ENCODE measurements around the gene WNT2B.

DNA sequence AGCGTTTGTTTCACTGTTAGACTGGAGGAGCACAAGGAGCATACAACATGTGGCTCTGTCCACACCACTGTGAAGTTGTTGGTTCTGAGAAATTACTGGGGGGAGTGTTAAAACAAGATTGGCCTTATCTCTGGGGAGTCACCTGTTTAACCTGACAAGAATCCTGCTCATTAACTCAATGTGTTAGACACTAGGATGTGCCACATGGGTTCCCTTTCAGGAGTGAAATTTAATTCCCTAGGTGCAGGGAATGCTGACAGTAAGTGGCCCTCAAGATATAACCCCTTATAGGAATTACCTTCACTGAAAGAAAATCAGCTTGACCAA, 45.8 kb upstream of the WNT2B start:
- TF ChIP-seq YY1 (tag by site-specific recombination; IDR thresholded peaks at IDR 0.05) (no peak), ZNF785 (tag by site-specific recombination; IDR thresholded peaks at IDR 0.05) (no peak), ZBTB10 (tag by site-specific recombination; IDR thresholded peaks at IDR 0.05) (no peak), PATZ1 (tag by site-specific recombination; IDR thresholded peaks at IDR 0.05) (no peak), CTCF (tag by site-specific recombination; IDR thresholded peaks at IDR 0.05) (no peak), ZNF707 (tag by site-specific recombination; IDR thresholded peaks at IDR 0.05) (no peak), ZNF133 (tag by site-specific recombination; IDR thresholded peaks at IDR 0.05) (no peak), ZNF747 (tag by site-specific recombination; IDR thresholded peaks at IDR 0.05) (no peak), ZBTB11 (tag by site-specific recombination; conservative IDR thresholded peaks at IDR 0.05; ENCODE audit: low read depth) (no peak), ZSCAN18 (tag by site-specific recombination; IDR thresholded peaks at IDR 0.05) (no peak), REPIN1 (tag by site-specific recombination; IDR thresholded peaks at IDR 0.05; ENCODE audit: low read depth) (no peak), ZNF610 (tag by site-specific recombination; IDR thresholded peaks at IDR 0.05; ENCODE audit: borderline replicate concordance) (no peak)
- TF ChIP-seq, protein P1, sequence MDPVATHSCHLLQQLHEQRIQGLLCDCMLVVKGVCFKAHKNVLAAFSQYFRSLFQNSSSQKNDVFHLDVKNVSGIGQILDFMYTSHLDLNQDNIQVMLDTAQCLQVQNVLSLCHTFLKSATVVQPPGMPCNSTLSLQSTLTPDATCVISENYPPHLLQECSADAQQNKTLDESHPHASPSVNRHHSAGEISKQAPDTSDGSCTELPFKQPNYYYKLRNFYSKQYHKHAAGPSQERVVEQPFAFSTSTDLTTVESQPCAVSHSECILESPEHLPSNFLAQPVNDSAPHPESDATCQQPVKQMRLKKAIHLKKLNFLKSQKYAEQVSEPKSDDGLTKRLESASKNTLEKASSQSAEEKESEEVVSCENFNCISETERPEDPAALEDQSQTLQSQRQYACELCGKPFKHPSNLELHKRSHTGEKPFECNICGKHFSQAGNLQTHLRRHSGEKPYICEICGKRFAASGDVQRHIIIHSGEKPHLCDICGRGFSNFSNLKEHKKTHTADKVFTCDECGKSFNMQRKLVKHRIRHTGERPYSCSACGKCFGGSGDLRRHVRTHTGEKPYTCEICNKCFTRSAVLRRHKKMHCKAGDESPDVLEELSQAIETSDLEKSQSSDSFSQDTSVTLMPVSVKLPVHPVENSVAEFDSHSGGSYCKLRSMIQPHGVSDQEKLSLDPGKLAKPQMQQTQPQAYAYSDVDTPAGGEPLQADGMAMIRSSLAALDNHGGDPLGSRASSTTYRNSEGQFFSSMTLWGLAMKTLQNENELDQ (tag by site-specific recombination; IDR thresholded peaks at IDR 0.05; ENCODE audit: low read depth), result no peak
